Activated CD4-positive, alpha-beta T cell treated with anti-CD3 and anti-CD28 coated beads, Interleukin-2, amount 50 U/mL, for 1 hour (primary cell): ENCODE data around the gene LRRC58.

Experiments
- DNase-seq: peaks from one replicate; pipeline ENCODE4 v3.0.0-alpha.2; 2020

Gene LRRC58

DNA sequence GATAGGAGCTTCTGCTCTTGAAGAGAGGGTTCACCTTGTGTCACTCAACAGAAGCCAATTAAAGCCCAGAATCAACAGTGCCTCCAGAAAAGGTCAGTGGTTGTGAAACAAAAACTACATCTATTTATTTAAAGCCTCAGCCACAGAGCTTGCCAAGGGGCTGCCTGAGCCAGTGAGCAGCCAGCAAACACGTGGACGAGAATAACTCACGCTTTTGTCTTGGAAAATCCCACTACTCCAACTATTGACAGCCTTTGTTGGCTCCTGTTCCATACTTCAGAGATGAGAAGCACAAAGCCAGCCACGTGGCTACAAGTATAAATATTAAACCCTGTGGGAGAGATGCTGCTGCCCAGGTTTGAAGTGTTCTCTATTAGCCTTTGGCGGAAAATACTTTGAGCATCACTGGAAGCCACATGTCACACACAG, 74.4 kb downstream of the LRRC58 start:
- DNase-seq: no peak
